Activated CD8-positive, alpha-beta T cell treated with anti-CD3 and anti-CD28 coated beads for 36 hours (primary cell): Measurements from ENCODE around the gene PIGU. TPM values are rescaled to one million over a fixed set of nuclear protein-coding genes. Genes with fewer than 3 reads are reported as not detected.

Experiments used
- ATAC-seq: fragments of 200-7000 bp; cut with Tn5 transposase; one replicate; pipeline ENCODE4 v1.10.0; 2021; ENCODE audit warnings: mild to moderate bottlenecking, moderate library complexity
- CTCF ChIA-PET: fragments of 350-600 bp; sonication (Branson Sonifier 250); formaldehyde crosslinking; loops from one replicate; lab custom pipeline; 2021; ENCODE audit warnings: antibody characterized with exemption; lab: Charles Lee
- POLR2A ChIA-PET: fragments of 350-600 bp; sonication (Branson Sonifier 250); formaldehyde crosslinking; loops from one replicate; lab custom pipeline; 2021; ENCODE audit warnings: antibody characterized with exemption; lab: Charles Lee
- DNase-seq: peaks from one replicate; pipeline ENCODE4 v3.0.0-alpha.2; 2020
- H3K27ac Mint-ChIP-seq: one replicate; pipeline ENCODE4 v1.8.0; 2021; ENCODE audit warnings: mild to moderate bottlenecking, mixed read lengths
- H3K27me3 Mint-ChIP-seq: one replicate; pipeline ENCODE4 v1.8.0; 2021; ENCODE audit warnings: mixed read lengths
- H3K36me3 Mint-ChIP-seq: one replicate; pipeline ENCODE4 v1.8.0; 2021; ENCODE audit warnings: low read depth, mixed read lengths
- H3K4me1 Mint-ChIP-seq: one replicate; pipeline ENCODE4 v1.8.0; 2021; ENCODE audit warnings: low read depth, mixed read lengths
- H3K4me3 Mint-ChIP-seq: one replicate; pipeline ENCODE4 v1.8.0; 2021; ENCODE audit warnings: mild to moderate bottlenecking, moderate library complexity, mixed read lengths
- H3K9me3 Mint-ChIP-seq: one replicate; pipeline ENCODE4 v1.8.0; 2021; ENCODE audit warnings: mixed read lengths
- CTCF ChIP-seq: fragments of 200-600 bp; IDR thresholded peaks from one replicate; pipeline ENCODE4 v1.8.0; 2022; ENCODE audit warnings: antibody characterized with exemption, mild to moderate bottlenecking
- intact Hi-C: fragments of 100-400 bp; cut with micrococcal nuclease; formaldehyde crosslinking; loops from one replicate; pipeline ENCODE4 v1.10.0; 2022
- total RNA-seq, 2 experiments: library from RNA; stranded (reverse); gene quantifications; one replicate each; pipeline ENCODE4 v1.2.3, GENCODE V29; 2021

The PIGU gene
- total RNA-seq, 2 experiments from 2014 or later, result 19.4 to 20.9 TPM

DNA sequence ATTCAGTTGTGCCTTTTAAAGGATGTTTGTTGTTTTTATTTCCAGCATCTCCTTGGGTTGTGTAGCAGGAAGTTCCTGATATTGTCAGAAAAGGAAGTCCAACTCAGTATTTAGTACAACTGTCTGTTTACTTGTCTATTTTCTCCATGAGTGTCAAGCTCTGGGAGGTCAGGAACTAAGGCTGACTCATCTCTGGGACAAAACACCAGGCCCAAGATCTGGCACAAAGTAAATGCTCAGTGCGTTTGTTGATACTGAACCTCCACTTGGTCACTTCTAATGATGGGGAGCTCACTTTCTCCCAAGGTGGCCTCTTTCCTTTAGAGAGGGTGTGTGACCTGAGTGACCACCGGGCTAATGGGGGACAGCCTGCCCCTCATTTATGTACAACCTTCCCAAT, 12.6 kb upstream of the PIGU start:
- DNase-seq, result no peak
- no peak overlapping the region for H3K4me3 Mint-ChIP-seq
- H3K9me3 Mint-ChIP-seq, result no peaks in the 10 kb centered on the region
- no peak for TF ChIP-seq CTCF
- no peaks in the 10 kb centered on the region for H3K27me3 Mint-ChIP-seq
- H3K4me1 Mint-ChIP-seq, result no peaks in the 10 kb centered on the region
- ChIA-PET CTCF (interaction anchor here (1.3 to 1.9 kb wide), 3 partner anchors 25 to 377 kb away, joined by 3 to 8 read pairs (median 5); no protein-coding TSS in a partner anchor), POLR2A (no interaction called here)
- H3K27ac Mint-ChIP-seq, result no peak overlapping the region
- H3K36me3 Mint-ChIP-seq, result no peaks in the 10 kb centered on the region
- intact Hi-C loops, result no loop called here
- no peak for ATAC-seq

DNA sequence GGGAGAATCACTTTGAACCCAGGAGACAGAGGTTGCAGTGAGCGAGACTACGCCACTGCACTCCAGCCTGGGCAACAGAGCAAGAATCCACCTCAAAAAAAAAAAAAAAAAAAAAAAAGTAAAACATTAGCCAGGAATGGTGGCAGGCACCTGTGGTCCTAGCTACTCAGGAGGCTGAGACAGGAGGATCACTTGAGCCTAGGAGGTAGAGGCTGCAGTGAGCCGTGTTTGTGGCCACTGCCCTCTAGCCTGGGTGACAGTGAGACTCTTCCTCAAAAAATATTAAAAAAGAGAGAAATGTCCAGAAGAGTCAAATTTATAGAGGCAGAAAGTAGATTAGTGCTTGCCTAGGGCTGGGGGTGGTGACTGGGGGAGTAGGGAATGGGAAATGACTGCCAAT, 6.8 kb upstream of the PIGU start:
- H3K36me3 Mint-ChIP-seq, result no peaks in the 10 kb centered on the region
- POLR2A ChIA-PET, result no interaction called here
- CTCF ChIA-PET, result interaction anchor here (1.9 kb wide), 1 partner anchor 86 kb away, joined by 4 read pairs; no protein-coding TSS in a partner anchor
- no peak overlapping the region for H3K4me3 Mint-ChIP-seq
- no peak for ATAC-seq
- intact Hi-C loops, result no loop called here
- no peak for DNase-seq
- no peak for TF ChIP-seq CTCF
- no peaks in the 10 kb centered on the region for H3K9me3 Mint-ChIP-seq
- H3K4me1 Mint-ChIP-seq, result peaks cover 6% of the 10 kb centered on the region
- no peak overlapping the region for H3K27ac Mint-ChIP-seq
- H3K27me3 Mint-ChIP-seq, result no peaks in the 10 kb centered on the region

DNA sequence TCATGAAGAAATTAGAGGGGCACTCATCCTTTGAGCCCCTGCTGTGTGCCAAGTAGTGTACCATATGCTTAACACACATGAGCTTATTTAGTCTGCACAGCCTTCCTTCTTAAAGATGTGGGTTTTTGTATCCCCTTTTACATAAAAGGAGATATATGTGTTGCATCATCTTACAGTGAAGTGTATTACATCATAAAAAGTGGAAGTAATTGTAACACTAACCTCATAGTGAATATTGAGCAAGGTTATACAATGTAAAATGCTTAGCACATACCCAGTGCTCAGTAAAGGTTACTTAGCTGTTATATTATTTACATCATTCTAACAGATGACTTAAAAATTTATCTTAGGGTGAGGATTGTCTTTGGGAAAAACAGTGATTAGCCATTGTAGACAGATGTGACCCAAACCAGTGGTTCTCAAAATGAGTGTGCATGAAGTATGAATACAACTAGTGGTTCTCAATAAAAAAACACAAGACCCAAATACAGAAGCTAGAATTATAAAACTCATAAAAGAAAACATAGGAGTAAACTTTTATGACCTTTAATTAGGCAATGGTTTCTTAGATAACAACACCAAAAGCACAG, 3.8 kb upstream of the PIGU start:
- Mint-ChIP-seq H3K36me3 (no peaks in the 10 kb centered on the region), H3K27ac (peak overlapping the region; percentile 25), H3K27me3 (no peaks in the 10 kb centered on the region), H3K4me1 (peaks cover 17% of the 10 kb centered on the region), H3K9me3 (no peaks in the 10 kb centered on the region), H3K4me3 (no peak overlapping the region)
- intact Hi-C loops, result no loop called here
- ATAC-seq, result no peak
- POLR2A ChIA-PET, result interaction anchor here (0.6 to 1.7 kb wide), 4 partner anchors 9 to 164 kb away, joined by 3 to 5 read pairs (median 4); partner anchors contain the start of genes DYNLRB1 and NCOA6
- no peak for DNase-seq
- no peak for TF ChIP-seq CTCF
- CTCF ChIA-PET, result interaction anchor here (0.8 to 1.8 kb wide), 6 partner anchors 12 to 368 kb away, joined by 3 to 4 read pairs (median 4); partner anchors contain the start of gene MAP1LC3A

DNA sequence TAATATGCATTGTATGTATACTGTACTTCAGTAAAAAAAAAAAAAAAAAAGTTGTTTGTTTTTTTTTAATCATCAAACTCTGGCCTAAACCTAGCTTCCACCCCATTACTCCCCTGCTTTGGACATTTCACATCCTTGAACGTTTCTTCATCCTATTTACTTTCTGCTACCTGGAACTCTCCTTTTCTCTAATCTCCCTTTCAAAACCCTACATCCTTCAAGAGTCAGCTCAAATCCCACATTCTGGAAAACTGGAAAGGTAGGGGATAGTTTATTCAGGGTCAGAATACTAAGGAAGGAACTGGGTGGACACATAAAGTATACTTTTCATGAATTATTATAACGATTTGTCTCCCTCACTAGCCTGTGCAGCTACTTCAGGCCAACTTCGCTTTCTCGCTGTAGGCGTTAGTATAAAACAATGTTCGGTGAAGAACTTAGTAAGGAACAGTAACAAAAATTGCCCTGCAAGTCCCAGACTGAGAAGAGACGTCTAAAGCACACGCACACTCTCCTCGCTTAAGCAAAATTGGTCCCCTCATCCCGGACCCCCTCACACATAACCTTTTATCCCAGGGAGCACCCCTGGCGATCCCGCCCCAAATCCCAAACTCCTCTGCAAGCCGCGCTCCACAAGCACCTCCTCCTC, 775 bp downstream of the PIGU start:
- H3K4me3 Mint-ChIP-seq, result peak overlapping the region; percentile 94
- peak overlapping the region; percentile 96 for H3K27ac Mint-ChIP-seq
- POLR2A ChIA-PET, result interaction anchor here (1.3 kb wide), 1 partner anchor 112 kb away, joined by 5 read pairs; no protein-coding TSS in a partner anchor
- H3K36me3 Mint-ChIP-seq, result peaks cover 4% of the 10 kb centered on the region
- H3K27me3 Mint-ChIP-seq, result no peaks in the 10 kb centered on the region
- intact Hi-C loops, result loop anchor here (2.0 kb wide), 1 partner anchor 33 kb away; no protein-coding TSS in a partner anchor
- CTCF ChIA-PET, result no interaction called here
- no peaks in the 10 kb centered on the region for H3K9me3 Mint-ChIP-seq
- no peak for DNase-seq
- no peak for TF ChIP-seq CTCF
- ATAC-seq, result no peak
- peaks cover 24% of the 10 kb centered on the region for H3K4me1 Mint-ChIP-seq

GRCh38 chr20:34675561-34675960, 1.3 kb downstream of the PIGU start:
- POLR2A ChIA-PET, result no interaction called here
- peak overlapping the region; percentile 94 for H3K4me3 Mint-ChIP-seq
- intact Hi-C loops, result no loop called here

More at GRCh38 chr20:34675561-34675960, 1.3 kb downstream of the PIGU start:
- CTCF ChIA-PET, result no interaction called here
- H3K27ac Mint-ChIP-seq, result no peak overlapping the region
- peaks cover 21% of the 10 kb centered on the region for H3K4me1 Mint-ChIP-seq
- H3K27me3 Mint-ChIP-seq, result no peaks in the 10 kb centered on the region
- H3K9me3 Mint-ChIP-seq, result no peaks in the 10 kb centered on the region
- H3K36me3 Mint-ChIP-seq, result peaks cover 4% of the 10 kb centered on the region
- DNase-seq (no peak), ATAC-seq (no peak)
- no peak for TF ChIP-seq CTCF
